Prostate gland (tissue), 2 donors: ENCODE data around the gene IFI6.

Experiments
- CTCF ChIP-seq, 4 experiments: fragments of 200-600 bp in 2 of 4; fragments of 450-650 bp in 2 of 4; sonication (generic) in 2 of 4; IDR thresholded peaks; 1 replicate in 3 of 4; 2 replicates in 1 of 4; pipeline ENCODE4 v1.5.1; 2016 to 2019; ENCODE audit warnings: antibody characterized with exemption in 4 of 4, mild to moderate bottlenecking in 2 of 4, moderate library complexity in 2 of 4
- POLR2A ChIP-seq: fragments of 450-650 bp; IDR thresholded peaks from one replicate; pipeline ENCODE4 v1.6.1; 2016; ENCODE audit warnings: antibody characterized with exemption, mild to moderate bottlenecking
- POLR2AphosphoS5 ChIP-seq: sonication (generic); formaldehyde crosslinking; IDR thresholded peaks from one replicate; pipeline ENCODE4 v1.6.1; 2017; ENCODE audit warnings: antibody characterized with exemption

DNA sequence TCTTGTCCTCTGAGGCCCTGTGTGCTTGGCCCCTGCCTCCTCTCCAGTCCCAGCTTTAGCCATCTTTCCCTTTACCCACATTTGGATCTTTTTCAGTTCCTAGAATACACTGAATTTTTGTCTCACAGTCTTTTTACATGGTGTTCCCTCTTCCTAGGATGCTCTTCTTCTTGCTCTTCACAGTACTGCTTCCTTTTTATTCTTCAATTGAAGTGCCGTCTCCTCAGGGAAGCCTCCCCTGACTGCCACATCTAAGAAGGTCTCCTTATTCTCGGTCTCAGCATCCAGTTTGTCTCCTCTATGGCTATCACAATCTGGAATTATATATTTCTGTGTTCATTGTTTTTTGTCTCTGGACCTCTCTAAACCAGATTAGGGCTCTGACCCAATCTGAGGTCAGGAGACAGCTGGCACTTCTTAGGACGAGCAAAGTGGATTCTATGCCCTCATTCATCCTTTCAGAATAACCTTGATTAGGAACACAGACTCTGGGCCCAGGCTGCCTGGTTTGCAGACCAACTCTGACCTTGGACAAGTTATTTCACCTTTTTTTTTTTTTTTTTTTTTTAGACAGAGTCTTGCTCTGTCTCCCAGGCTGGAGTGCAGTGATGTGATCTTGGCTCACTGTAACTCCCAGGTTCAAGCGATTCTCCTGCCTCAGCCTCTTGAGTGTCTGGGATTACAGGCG is 33.8 kb downstream of the IFI6 start:
- no peak for TF ChIP-seq POLR2A
- TF ChIP-seq CTCF (IDR thresholded peaks at IDR 0.05), result no peak
- TF ChIP-seq POLR2AphosphoS5, result no peak
